Nephron (organoid): ENCODE data around the gene NHSL1.

Experiments
- H3K27ac Mint-ChIP-seq, 3 experiments: 2 replicates each; pipeline ENCODE4 v1.8.0; 2020; ENCODE audit warnings: mixed read lengths in 3 of 3, mild to moderate bottlenecking in 2 of 3, moderate library complexity in 1 of 3
- H3K27me3 Mint-ChIP-seq: 2 replicates; pipeline ENCODE4 v1.8.0; 2021; ENCODE audit warnings: low read depth, mild to moderate bottlenecking, moderate library complexity, mixed read lengths
- H3K36me3 Mint-ChIP-seq: 2 replicates; pipeline ENCODE4 v1.8.0; 2020; ENCODE audit warnings: low read depth, mixed read lengths
- H3K4me1 Mint-ChIP-seq: 2 replicates; pipeline ENCODE4 v1.8.0; 2020; ENCODE audit warnings: mixed read lengths
- H3K4me3 Mint-ChIP-seq, 3 experiments: 2 replicates each; pipeline ENCODE4 v1.8.0; 2020; ENCODE audit warnings: mild to moderate bottlenecking in 3 of 3, mixed read lengths in 3 of 3, moderate library complexity in 2 of 3
- H3K9me3 Mint-ChIP-seq: 2 replicates; pipeline ENCODE4 v1.8.0; 2020; ENCODE audit warnings: mixed read lengths
- CTCF ChIP-seq, 3 experiments: fragments of 200-600 bp; sonication (generic); IDR thresholded peaks; one replicate each; pipeline ENCODE4 v1.5.0; 2021; ENCODE audit warnings: antibody characterized with exemption in 3 of 3; ENCODE audit not compliant: unreplicated experiment in 3 of 3

Gene NHSL1

GRCh38 chr6:138404666-138405337 lies 94.5 kb downstream of the NHSL1 start:
- Mint-ChIP-seq H3K4me1 (peaks cover 9% of the 10 kb centered on the region), H3K9me3 (no peaks in the 10 kb centered on the region), H3K27ac (peak overlapping the region; percentile 8 to 81 (median 65)), H3K4me3 (peak overlapping the region; percentile 89 to 90 (median 89)), H3K36me3 (peaks cover 37% of the 10 kb centered on the region), H3K27me3 (no peaks in the 10 kb centered on the region)
- TF ChIP-seq CTCF (IDR thresholded peaks at IDR 0.05; ENCODE audit: unreplicated experiment in 3 of 3), result no peak

DNA sequence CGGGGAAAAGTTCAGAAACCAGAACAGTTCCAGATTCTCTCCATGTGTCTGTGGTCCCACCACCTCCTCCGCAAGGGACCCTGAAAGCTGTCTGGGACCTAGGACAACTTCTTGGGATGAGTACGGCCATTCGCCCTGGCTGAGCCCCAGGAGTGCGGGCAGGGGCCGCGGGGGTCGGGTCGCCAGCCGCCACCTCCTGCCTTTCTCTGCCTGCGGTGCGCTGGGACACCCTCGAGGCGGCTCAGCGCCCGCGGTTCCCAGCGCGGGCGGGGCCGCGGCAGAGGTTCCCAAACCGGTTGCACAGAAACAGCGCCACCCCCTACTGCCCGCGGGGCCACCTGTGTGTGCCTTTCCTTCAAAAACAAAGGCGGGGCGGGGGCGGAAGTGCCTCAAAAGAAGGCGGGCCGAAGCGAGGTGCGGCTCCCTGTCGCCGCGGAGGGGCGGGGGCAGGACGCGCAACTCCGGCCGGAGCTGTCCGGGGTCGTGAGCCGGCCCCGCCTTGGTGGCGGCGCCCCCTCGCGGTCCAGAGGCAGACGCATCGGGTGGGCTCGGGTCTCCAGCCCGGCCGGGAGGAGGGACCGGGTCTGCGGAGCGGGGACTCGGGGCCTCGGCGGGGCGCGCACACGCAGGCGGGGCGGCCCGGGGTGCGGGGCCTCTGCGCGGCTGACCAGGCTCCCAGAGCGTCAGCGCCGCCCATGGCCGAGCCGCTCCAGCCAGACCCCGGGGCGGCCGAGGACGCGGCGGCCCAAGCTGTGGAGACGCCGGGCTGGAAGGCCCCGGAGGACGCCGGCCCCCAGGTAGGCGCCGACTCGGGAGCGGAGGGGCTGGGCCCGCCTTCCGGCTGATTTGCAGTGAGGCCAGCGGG lies 95.3 kb downstream of the NHSL1 start, which contains the start of gene HEBP2:
Gene HEBP2 (plus strand): TSS at position 423 of the 865 bp plus-strand sequence. CDS start 273 bp downstream, at position 696.
- H3K27me3 Mint-ChIP-seq, result no peaks in the 10 kb centered on the region
- TF ChIP-seq CTCF (IDR thresholded peaks at IDR 0.05; ENCODE audit: unreplicated experiment in 3 of 3), result peak; percentile 65 to 78 (median 69)
- H3K27ac Mint-ChIP-seq, result peak within 1 kb of the TSS; percentile 8 to 81 (median 65)
- H3K36me3 Mint-ChIP-seq, result peaks cover 29% of the 10 kb centered on the region
- H3K4me3 Mint-ChIP-seq, result peak within 1 kb of the TSS; percentile 89 to 90 (median 89)
- H3K9me3 Mint-ChIP-seq, result no peaks in the 10 kb centered on the region
- H3K4me1 Mint-ChIP-seq, result peaks cover 9% of the 10 kb centered on the region

DNA sequence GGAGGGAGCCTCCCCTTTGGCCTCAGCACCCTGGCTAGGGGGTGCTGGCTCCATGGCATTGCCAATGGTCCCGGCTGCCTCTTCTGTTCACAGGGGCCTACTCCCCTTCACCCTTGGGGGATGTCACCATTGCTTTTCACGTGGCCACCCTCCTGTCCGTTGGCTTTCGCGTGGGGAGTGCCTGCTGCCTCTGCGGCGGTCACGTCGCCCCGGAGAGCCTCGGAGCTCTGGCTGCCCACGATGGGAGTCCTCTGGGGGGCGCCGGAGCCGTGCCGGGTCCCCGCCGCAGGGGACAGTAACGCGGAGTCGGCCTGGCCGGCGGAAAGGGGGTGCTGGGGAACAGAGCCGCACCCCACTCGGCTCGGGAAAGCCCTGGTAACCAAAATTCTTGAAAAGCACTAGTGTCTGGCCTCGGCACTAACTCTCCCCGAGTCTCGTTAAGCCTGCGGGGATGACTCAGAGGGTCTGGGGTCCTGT lies 95.9 kb downstream of the NHSL1 start:
- H3K36me3 Mint-ChIP-seq, result peaks cover 24% of the 10 kb centered on the region
- peak overlapping the region; percentile 85 to 89 (median 86) for H3K4me3 Mint-ChIP-seq
- H3K4me1 Mint-ChIP-seq, result peaks cover 9% of the 10 kb centered on the region
- peak in 2 of 3 experiments; percentile 14 to 30 for TF ChIP-seq CTCF (IDR thresholded peaks at IDR 0.05; ENCODE audit: unreplicated experiment in 3 of 3)
- peak overlapping the region in 1 of 3 experiments; percentile 69 for H3K27ac Mint-ChIP-seq
- no peaks in the 10 kb centered on the region for H3K9me3 Mint-ChIP-seq
- no peaks in the 10 kb centered on the region for H3K27me3 Mint-ChIP-seq

- Mint-ChIP-seq H3K27me3 (no peaks in the 10 kb centered on the region), H3K9me3 (no peaks in the 10 kb centered on the region), H3K4me3 (peak overlapping the region; percentile 85 to 89 (median 86)), H3K4me1 (peaks cover 9% of the 10 kb centered on the region), H3K27ac (no peak overlapping the region), H3K36me3 (peaks cover 20% of the 10 kb centered on the region)
- TF ChIP-seq CTCF (IDR thresholded peaks at IDR 0.05; ENCODE audit: unreplicated experiment in 3 of 3), result no peak
Observed at GRCh38 chr6:138402838-138403187, 96.5 kb downstream of the NHSL1 start.

GRCh38 chr6:138401960-138402837 lies 97.1 kb downstream of the NHSL1 start:
- H3K27me3 Mint-ChIP-seq, result no peaks in the 10 kb centered on the region
- H3K4me3 Mint-ChIP-seq, result peak overlapping the region; percentile 55 to 73 (median 70)
- no peaks in the 10 kb centered on the region for H3K9me3 Mint-ChIP-seq

More at GRCh38 chr6:138401960-138402837, 97.1 kb downstream of the NHSL1 start:
- no peak for TF ChIP-seq CTCF (IDR thresholded peaks at IDR 0.05; ENCODE audit: unreplicated experiment in 3 of 3)
- Mint-ChIP-seq H3K36me3 (peaks cover 14% of the 10 kb centered on the region), H3K4me1 (peaks cover 9% of the 10 kb centered on the region), H3K27ac (peak overlapping the region in 1 of 3 experiments; percentile 12)
